HG03575 (cell line): ENCODE data around the gene SUGCT.
"Not testable (repeated sequence)": the region's sequence is repeated elsewhere in the genome, so short reads cannot be mapped to it uniquely, and the experiment has no call there.

Source experiments
- ATAC-seq: cut with Tn5 transposase; IDR thresholded peaks from one replicate; pipeline ENCODE4 v1.9.1; 2021; ENCODE audit not compliant: unreplicated experiment, insufficient number of reproducible peaks, low FRiP score; ENCODE audit errors: extremely low read depth

The SUGCT gene

DNA sequence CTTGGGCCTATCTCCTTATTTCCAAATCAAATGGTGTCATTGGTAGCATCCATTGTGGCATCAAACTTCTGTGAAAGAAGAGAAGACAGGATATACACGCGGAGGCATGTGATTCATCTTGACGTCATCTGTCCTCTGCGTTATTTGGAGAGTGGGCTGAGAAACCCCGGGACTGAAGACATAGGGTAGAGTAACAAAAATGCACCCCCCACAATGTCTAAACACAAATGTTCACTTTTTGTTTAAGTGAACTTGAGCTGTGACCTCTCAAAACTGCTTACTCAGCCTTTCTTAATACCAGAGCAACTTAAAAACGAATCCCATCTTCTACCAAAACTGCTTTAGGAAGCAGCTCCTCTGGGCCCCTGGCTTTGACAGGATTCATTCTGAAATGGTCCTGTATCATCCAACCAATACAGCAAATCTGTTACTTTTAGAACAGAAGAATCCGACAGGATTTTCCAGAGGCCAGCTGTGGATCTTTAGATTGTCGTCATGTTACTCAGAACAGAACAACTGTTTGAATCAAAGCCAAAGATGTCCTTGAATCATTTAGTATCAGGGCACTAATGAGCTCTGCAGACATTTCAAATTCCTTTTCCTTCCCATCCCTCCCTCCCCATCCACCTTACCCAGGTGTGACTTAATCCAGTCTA is 438.1 kb downstream of the SUGCT start:
- no peak for ATAC-seq

GRCh38 chr7:40579401-40579800 is 444.6 kb downstream of the SUGCT start:
- no peak for ATAC-seq

GRCh38 chr7:40580776-40581175 is 446.0 kb downstream of the SUGCT start:
- no peak for ATAC-seq

GRCh38 chr7:40582539-40582938 is 447.7 kb downstream of the SUGCT start:
- no peak for ATAC-seq

DNA sequence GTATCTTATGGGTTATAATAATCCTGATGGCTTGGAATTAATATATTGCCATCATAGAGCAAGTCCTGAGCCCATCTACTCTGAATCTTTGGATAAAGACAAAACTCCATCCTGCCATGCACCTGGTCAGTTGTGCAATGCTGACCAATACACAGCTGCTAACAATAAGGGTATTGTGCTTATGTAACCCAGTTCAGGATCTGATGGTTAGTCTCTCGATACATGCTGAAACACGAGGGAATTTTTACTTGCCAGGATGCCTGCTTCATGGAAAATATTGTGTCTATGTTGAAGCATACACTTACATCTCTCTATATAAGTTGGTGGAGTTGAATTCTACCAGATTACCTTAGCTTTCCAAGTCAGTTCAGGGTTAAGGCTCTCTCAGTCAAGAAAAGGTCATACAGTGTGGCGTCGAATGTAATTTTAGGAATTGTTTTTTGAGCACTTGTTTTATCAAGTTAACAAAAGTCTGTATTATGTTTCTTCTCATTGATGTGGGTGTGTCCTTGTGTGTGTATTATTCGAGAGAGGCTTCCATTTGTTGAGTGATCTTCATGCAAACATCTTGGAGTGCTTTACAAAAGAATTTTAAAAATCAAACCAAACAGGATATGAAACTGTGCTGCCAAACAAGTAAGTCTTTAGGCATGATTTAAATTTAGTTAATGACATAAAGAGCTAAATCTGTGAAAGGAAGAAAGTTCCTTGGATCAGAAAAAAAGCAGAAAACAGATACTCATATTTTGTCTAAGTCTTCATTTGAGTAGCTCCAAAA is 449.1 kb downstream of the SUGCT start:
- no peak for ATAC-seq

DNA sequence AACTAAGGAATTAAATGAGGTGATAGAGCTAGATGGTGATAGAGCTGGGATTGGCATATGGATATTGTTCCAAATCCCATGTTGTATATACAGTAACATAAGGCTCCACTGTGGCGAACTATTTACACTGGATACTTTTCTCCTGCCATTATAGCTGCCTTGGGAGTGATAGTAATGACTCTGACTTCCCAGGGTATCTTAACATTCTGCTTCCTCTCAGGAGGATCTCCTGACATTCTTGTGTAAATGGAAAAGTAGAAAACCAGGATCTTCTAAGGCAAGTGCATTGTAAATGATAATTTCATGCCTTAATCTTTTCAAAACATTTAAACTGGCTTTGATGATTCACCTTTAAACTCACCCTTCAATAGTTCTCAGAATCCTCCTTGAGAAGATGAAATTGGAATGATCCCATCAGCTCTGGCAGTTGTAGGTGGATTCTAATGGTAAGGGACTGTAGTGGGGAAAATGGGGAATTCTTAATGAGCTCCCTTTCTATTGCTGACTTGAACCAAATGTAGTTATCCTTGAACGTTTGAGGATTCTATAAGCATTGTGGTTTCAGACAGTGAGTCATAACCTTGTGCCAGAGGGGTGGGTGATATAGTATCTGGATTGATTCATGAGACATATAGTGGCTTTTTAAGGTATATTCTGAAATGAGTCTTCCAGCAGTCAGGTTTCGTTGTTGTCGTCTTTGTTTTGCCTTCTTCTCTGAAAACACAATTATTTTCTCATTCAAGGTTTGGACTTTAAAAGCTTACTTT is 450.0 kb downstream of the SUGCT start:
- no peak for ATAC-seq

DNA sequence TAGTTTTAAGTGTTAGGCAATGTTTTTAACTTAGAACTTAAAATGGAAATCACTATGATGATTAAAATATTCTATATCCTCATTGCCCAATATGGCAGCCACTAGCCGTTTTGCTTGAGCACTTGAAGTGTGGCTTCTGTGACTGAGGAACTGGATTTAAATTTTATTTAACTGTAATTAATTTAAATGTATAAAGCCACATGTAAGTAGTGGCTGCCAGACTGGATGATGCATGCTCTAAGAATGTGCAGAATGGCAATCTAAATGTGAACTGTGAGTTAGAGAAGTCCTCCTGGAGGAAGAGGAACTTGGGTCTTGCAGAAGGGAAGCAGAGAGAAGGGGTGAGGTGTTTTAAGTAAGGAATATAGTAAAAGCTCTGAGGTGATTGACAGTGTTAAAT is 451.4 kb downstream of the SUGCT start:
- ATAC-seq: no peak

DNA sequence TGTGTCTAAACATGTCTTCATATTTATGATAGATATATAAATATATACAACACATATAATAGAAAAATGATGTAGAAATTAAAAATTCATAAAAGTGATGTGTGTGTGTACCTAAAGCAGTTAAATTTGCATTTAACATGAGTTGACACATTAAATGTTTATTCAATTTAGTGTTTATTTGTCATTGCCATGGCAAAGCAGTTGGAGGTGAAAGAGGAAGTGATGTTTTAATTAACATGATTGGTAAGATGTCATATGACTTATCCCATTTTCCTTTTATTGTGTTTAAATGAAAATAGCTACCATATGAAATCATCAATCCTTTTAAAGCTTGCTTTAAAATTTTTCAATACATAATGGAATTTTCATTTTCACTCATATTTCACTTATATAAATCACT is 452.6 kb downstream of the SUGCT start:
- no peak for ATAC-seq

GRCh38 chr7:40595129-40595528 is 460.3 kb downstream of the SUGCT start:
- ATAC-seq: no peak

DNA sequence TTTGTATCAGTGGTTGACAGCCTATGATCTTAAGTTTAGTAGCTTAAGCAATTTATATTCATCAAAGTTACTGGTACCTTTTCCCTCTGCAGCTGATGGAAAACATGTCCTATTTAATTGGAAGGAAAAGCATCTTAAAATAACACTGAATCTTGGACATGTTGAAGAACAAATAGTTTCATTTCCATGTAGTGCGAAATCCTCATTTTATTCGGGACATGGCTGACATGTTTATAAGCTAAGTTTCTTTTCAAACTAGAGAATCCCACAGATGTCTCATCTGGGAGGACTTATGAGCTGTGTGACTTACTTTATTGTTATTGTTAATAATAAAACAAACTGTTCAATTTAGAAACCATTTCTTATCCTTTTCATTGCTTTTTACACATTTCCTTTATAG is 461.0 kb downstream of the SUGCT start:
- ATAC-seq: no peak

- ATAC-seq: no peak
Observed at GRCh38 chr7:40597517-40597916, 462.7 kb downstream of the SUGCT start.

DNA sequence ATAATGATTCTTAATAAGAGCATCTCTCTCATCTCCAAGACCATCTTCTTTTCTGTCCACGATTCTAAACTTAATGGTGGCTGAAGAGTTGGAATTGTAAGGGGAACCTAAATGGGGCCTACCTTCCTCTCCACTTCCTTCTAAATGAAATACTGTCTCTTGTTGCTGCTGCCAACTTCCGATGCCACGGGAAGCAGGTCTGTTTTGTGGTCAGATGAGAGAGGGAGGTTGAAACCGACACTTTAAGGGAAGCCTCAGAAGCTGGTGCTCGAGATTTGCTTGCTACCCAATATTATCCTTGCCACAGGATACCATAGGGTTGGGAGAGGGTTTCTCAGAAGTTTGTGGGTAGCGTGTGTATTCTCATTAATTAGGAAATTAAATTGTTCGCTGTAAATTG is 464.1 kb downstream of the SUGCT start:
- no peak for ATAC-seq

GRCh38 chr7:40599836-40600235 is 465.0 kb downstream of the SUGCT start:
- no peak for ATAC-seq

DNA sequence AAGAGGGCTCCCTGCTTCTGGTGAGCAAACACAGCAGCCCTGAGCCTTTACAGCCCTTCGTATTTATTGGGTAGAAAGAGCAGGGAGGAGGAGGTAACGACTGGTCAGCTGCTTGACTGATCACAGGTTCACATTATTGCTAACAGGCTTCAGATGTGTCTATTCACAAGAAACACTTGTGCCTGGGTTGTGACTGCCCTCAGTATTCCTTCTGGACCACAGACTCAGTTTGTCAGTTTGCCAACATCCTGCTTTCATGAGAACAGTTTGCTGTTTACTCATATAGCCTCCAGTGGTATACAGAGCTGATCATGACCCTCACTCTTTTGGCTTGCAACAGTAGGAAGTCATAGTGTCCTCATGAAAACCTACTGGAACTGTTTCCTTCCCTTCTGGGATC is 467.5 kb downstream of the SUGCT start:
- ATAC-seq: not testable (repeated sequence)

- no peak for ATAC-seq
Observed at GRCh38 chr7:40604601-40605438, 470.0 kb downstream of the SUGCT start.

GRCh38 chr7:40608321-40609075 is 473.7 kb downstream of the SUGCT start:
- no peak for ATAC-seq

DNA sequence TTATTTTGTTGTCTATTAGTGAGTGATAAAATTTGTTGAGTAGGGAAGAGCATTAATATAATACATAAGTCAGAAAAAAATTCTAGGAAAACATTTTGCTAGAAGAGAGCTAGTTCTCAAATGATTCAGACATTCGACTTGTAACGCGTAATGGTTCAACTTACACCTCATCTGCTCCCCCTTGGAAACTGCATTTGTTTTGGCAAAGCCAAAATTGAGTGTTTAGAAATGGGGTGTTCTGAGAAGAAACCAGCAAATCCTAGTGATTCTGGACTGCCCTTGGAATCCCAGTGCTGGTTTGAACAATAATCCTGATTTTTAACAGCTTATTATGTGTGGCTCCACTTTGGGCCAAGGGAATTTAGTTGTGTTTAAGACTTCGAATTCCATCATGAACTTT is 475.7 kb downstream of the SUGCT start:
- ATAC-seq: no peak

DNA sequence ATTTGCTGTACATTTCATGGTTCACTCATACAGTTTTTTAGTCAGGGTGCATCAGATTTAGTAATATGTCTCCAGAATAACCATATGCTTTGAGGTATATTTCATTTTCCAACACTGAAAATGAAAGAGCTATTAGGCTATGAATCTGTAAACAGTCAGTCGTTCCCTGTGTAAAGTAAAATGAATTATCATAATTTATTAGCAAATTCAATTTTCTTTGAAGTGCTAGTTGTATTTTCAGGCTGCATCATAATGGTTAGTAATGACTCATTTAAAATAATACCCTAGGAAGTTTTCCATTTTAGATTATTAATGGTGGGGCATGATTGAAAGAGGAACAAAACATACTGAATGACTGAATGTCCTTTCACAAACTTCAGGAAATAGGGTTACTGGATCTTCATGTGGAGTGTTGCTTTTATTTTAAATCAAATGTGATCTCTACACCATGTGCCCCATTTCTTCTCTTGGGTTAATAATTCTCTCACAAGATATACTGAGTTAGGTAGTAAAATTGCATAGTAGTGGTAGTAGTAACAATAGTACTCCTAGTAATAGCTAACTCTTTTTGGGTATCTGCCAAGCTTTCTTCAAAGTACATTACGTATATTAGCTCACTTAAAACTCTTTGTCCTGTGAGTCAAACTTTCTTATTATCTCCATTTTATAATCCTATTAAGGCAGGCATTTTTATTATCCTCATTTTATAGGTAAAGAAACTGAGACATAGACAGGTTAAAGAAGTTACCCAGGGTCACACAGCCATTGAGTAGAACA is 476.5 kb downstream of the SUGCT start:
- no peak for ATAC-seq
